SU-DHL-6 (cell line): Measurements from ENCODE around the gene TTBK2.

ENCODE experiments used
- CTCF ChIP-seq: fragments of 200-600 bp; sonication (generic); IDR thresholded peaks from one replicate; pipeline ENCODE4 v1.5.1; 2017; ENCODE audit warnings: antibody characterized with exemption, mild to moderate bottlenecking, low read length, moderate library complexity; ENCODE audit not compliant: insufficient read depth, poor library complexity, severe bottlenecking
- EZH2phosphoT487 ChIP-seq: fragments of 200-600 bp; sonication (generic), shearing (Covaris generic); conservative IDR thresholded peaks from 2 replicates; pipeline ENCODE4 v1.6.1; 2018; ENCODE audit warnings: mild to moderate bottlenecking, antibody characterized with exemption, low read length, moderate library complexity, mixed read lengths

DNA sequence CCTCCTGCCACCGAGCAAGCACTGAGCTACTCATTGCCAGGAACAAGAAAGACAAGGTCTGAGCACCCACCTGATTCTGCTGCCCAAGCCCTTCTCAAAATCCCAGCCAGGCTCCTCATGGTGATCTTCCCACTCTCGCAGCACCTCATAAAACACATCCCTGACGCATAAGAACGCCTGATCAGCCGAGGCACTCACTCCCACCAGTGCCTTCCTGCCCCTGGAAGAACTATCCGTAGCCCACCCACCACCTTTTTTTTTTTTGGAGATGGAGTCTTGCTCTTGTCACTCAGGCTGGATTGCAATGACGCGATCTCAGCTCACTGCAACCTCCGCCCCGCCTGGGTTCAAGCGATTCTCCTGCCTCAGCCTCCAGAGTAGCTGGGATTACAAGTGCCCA, 187.6 kb downstream of the TTBK2 start:
- TF ChIP-seq CTCF: no peak
- TF ChIP-seq EZH2phosphoT487: no peak
